Endothelial cell of umbilical vein (primary cell): ENCODE results near the gene NDUFAF2. TPM values are rescaled to one million over a fixed set of nuclear protein-coding genes. Genes with fewer than 3 reads are reported as not detected.

Source experiments
- BruUV-seq: library from RNA; stranded (reverse); fragments of 400-500 nt; replicated peaks from 2 replicates; lab custom pipeline; 2021; lab: Mats Ljungman, UMichigan
- CTCF ChIA-PET: fragments of 300-600, 350-600 bp; sonication (Branson Sonifier 250); formaldehyde crosslinking; loops from one replicate; lab custom pipeline; 2021; ENCODE audit warnings: antibody characterized with exemption, inconsistent platforms; lab: Charles Lee
- POLR2A ChIA-PET: fragments of 300-600, 350-600 bp; sonication (Branson Sonifier 250); formaldehyde crosslinking; loops from one replicate; lab custom pipeline; 2021; ENCODE audit warnings: antibody characterized with exemption, inconsistent platforms; lab: Charles Lee
- DNase-seq: peaks from one replicate; pipeline ENCODE4 v3.0.0-alpha.2; 2011; ENCODE audit warnings: low read depth, low spot score
- FAIRE-seq: peaks from 2 replicates; lab custom pipeline; 2011; peaks lifted over from hg19 to GRCh38; lab: Jason Lieb, UNC
- H2AFZ ChIP-seq: 2 replicates; pipeline ENCODE4 v1.6.0; 2012; ENCODE audit warnings: low read depth, low read length, control low read depth, inconsistent platforms
- H3K27ac ChIP-seq: 2 replicates; pipeline ENCODE4 v1.5.1; 2011; ENCODE audit warnings: low read depth, mild to moderate bottlenecking, control low read depth, low read length, moderate library complexity; ENCODE audit not compliant: insufficient read depth
- H3K27me3 ChIP-seq, 2 experiments: 2 replicates each; pipeline versions ENCODE4 v1.6.0 to v1.6.1; 2011; ENCODE audit warnings: low read length in 2 of 2, mixed read lengths in 1 of 2; ENCODE audit not compliant: control insufficient read depth in 2 of 2, insufficient read depth in 2 of 2
- H3K36me3 ChIP-seq, 2 experiments: 2 replicates in 1 of 2; 3 replicates in 1 of 2; pipeline ENCODE4 v1.5.1; 2011; ENCODE audit warnings: low read length in 2 of 2, mild to moderate bottlenecking in 1 of 2, moderate library complexity in 1 of 2; ENCODE audit not compliant: control insufficient read depth in 2 of 2, insufficient read depth in 2 of 2; ENCODE audit errors: extremely low read depth in 1 of 2
- H3K4me1 ChIP-seq: 3 replicates; pipeline ENCODE4 v1.5.1; 2011; ENCODE audit warnings: mild to moderate bottlenecking, low read length; ENCODE audit not compliant: control insufficient read depth, insufficient read depth; ENCODE audit errors: extremely low read depth
- H3K4me2 ChIP-seq: 2 replicates; pipeline ENCODE4 v1.6.1; 2011; ENCODE audit warnings: low read length, control low read depth, mixed read lengths; ENCODE audit not compliant: insufficient read depth
- H3K4me3 ChIP-seq, 3 experiments: fragments of 200-600 bp in 1 of 3; sonication (generic), shearing (Covaris generic) in 1 of 3; replicated peaks in 1 of 3; 2 replicates each; pipeline ENCODE4 v1.5.1; 2011 to 2016; ENCODE audit warnings: control low read depth in 3 of 3, low read length in 3 of 3, mild to moderate bottlenecking in 2 of 3, inconsistent platforms in 1 of 3, low read depth in 1 of 3, moderate library complexity in 1 of 3; ENCODE audit not compliant: insufficient read depth in 1 of 3
- H3K79me2 ChIP-seq: 2 replicates; pipeline ENCODE4 v1.6.0; 2012; ENCODE audit warnings: low read length, inconsistent platforms; ENCODE audit not compliant: control insufficient read depth, insufficient read depth
- H3K9ac ChIP-seq: replicated peaks from 2 replicates; pipeline ENCODE3; 2011; ENCODE audit warnings: low read length, control low read depth; ENCODE audit not compliant: insufficient read depth; ENCODE audit errors: extremely low read depth
- H3K9me1 ChIP-seq: replicated peaks from 3 replicates; pipeline ENCODE4 v1.6.0; 2011; ENCODE audit warnings: mild to moderate bottlenecking, low read length; ENCODE audit not compliant: control insufficient read depth, insufficient read depth; ENCODE audit errors: extremely low read depth
- H3K9me3 ChIP-seq: replicated peaks from 2 replicates; pipeline ENCODE4 v1.5.1; 2012; ENCODE audit warnings: low read length, inconsistent platforms; ENCODE audit not compliant: control insufficient read depth, insufficient read depth
- H4K20me1 ChIP-seq: replicated peaks from 2 replicates; pipeline ENCODE3; 2011; ENCODE audit warnings: mild to moderate bottlenecking, low read length; ENCODE audit not compliant: control insufficient read depth, insufficient read depth; ENCODE audit errors: extremely low read depth
- CTCF ChIP-seq, 2 donors: IDR thresholded peaks; 1 replicate in 1 of 2; 2 replicates in 1 of 2; pipeline ENCODE4 v1.5.1; 2011; ENCODE audit warnings: low read length in 2 of 2, mild to moderate bottlenecking in 2 of 2, moderate library complexity in 2 of 2, control low read depth in 1 of 2, inconsistent platforms in 1 of 2, low read depth in 1 of 2; ENCODE audit not compliant: insufficient read depth in 1 of 2; ENCODE audit errors: extremely low read depth in 1 of 2
- EZH2 ChIP-seq: IDR thresholded peaks from 2 replicates; pipeline ENCODE4 v1.6.1; 2012; ENCODE audit warnings: borderline replicate concordance, low read depth, mild to moderate bottlenecking, moderate library complexity, low read length, inconsistent platforms; ENCODE audit not compliant: severe bottlenecking
- FOS ChIP-seq: IDR thresholded peaks from 2 replicates; pipeline ENCODE4 v1.6.1; 2011; ENCODE audit warnings: mild to moderate bottlenecking, low read length, moderate library complexity, borderline replicate concordance; ENCODE audit not compliant: insufficient read depth
- GATA2 ChIP-seq: IDR thresholded peaks from 2 replicates; pipeline ENCODE4 v1.7.0; 2011; ENCODE audit warnings: low read depth, mild to moderate bottlenecking, moderate library complexity, mixed read lengths, low read length; ENCODE audit not compliant: insufficient read length, insufficient read depth
- JUN ChIP-seq: IDR thresholded peaks from 2 replicates; pipeline ENCODE4 v1.6.1; 2011; ENCODE audit warnings: borderline replicate concordance, low read depth; ENCODE audit not compliant: insufficient read length, insufficient read depth
- MAX ChIP-seq: IDR thresholded peaks from 2 replicates; pipeline ENCODE4 v1.6.1; 2011; ENCODE audit not compliant: insufficient read depth, insufficient read length
- MYC ChIP-seq: IDR thresholded peaks from one replicate; pipeline ENCODE4 v1.6.1; 2011; ENCODE audit warnings: mild to moderate bottlenecking, low read depth, low read length
- POLR2A ChIP-seq: IDR thresholded peaks from 2 replicates; pipeline ENCODE4 v1.6.1; 2012; ENCODE audit warnings: low read depth, mild to moderate bottlenecking, control low read depth, low read length
- POLR2AphosphoS5 ChIP-seq: IDR thresholded peaks from 2 replicates; pipeline ENCODE4 v1.6.1; 2012; ENCODE audit warnings: low read depth, mild to moderate bottlenecking, control low read depth, low read length, moderate library complexity; ENCODE audit not compliant: insufficient read depth
- dilution Hi-C: fragments of 300-500 bp; cut with MboI; formaldehyde crosslinking; loops from one replicate; pipeline ENCODE4 v1.15.0; 2019; ENCODE audit warnings: low sequenced_read_pairs; ENCODE audit not compliant: extremely low pct_ligation_motif_present
- intact Hi-C: fragments of 100-400 bp; cut with micrococcal nuclease; formaldehyde crosslinking; loops from one replicate; pipeline ENCODE4 v1.10.0; 2022
- polyA plus RNA-seq, 4 experiments: library from polyadenylated mRNA; depleted of rRNA in 3 of 4; stranded (reverse) in 3 of 4; unstranded in 1 of 4; fragments of >200 nt; gene quantifications; 2 replicates each; pipeline versions ENCODE4 v1.2.1 to v1.2.3, GENCODE V29; 2011 to 2012; ENCODE audit warnings: missing spikeins in 1 of 4
- total RNA-seq: library from RNA; stranded (reverse); gene quantifications from 2 replicates; pipeline ENCODE4 v1.2.3, GENCODE V29; 2021

NDUFAF2 gene
- total and polyA plus RNA-seq, 2 donors (not counting 3 experiments of a cell fraction or from before 2014, with no cell fraction given) = 10.7 to 39.9 TPM

- Histone ChIP-seq H3K9me1 (no peaks in the 10 kb centered on the region), H3K4me3 (no peak overlapping the region), H3K27ac (no peak overlapping the region), H3K27me3 (no peaks in the 10 kb centered on the region), H3K4me2 (no peak overlapping the region), H3K9me3 (no peaks in the 10 kb centered on the region), H4K20me1 (no peaks in the 10 kb centered on the region), H3K9ac (no peak overlapping the region), H2AFZ (no peak overlapping the region), H3K36me3 (no peaks in the 10 kb centered on the region), H3K79me2 (no peaks in the 10 kb centered on the region), H3K4me1 (peaks cover 5% of the 10 kb centered on the region)
- POLR2A ChIA-PET = no interaction called here
- DNase-seq (no peak), FAIRE-seq (peak; percentile 33)
- no TSS peak for BruUV-seq
- intact Hi-C loops (no loop called here), dilution Hi-C loops (no loop called here)
- TF ChIP-seq FOS (no peak), MYC (no peak), POLR2A (no peak), EZH2 (no peak), MAX (no peak), CTCF (IDR thresholded peaks at IDR 0.05; ENCODE audit: extremely low read depth in 1 of 2, insufficient read depth in 1 of 2, low read depth in 1 of 2, low read length in 2 of 2) (no peak), GATA2 (no peak), JUN (no peak), POLR2AphosphoS5 (no peak)
- CTCF ChIA-PET = interaction anchor here (1.0 kb wide), 1 partner anchor 614 kb away, joined by 3 read pairs; no protein-coding TSS in a partner anchor
Measured at GRCh38 chr5:61044545-61044944, 99.5 kb downstream of the NDUFAF2 start.
